ENCODE data around the gene SHISAL2A. TPM values are rescaled to one million over a fixed set of nuclear protein-coding genes. Genes with fewer than 3 reads are reported as not detected.

The SHISAL2A gene
- total and polyA plus RNA-seq, 4 donors, result 0.14 to 0.33 (median 0.22) TPM; not detected in 1

DNA sequence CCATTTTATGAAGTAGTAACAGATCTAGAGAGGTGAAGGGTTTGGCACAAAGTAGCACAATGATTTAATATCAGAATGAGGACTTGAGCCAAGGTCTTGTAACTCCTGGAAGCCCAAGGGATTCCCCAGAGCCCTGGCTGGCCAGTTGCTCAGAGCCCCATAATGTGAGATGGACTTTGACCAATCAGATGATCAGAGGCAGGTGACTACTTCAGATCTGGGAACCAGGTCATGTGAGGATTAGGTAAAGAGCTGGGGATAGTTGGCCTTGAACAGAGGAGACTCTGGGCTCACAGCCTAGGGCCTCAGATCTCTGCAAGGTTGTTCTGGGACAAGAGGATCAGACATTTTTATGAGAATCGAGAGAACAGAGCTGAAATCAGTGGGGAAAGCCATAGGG lies 18.9 kb downstream of the SHISAL2A start (continued):
- TF ChIP-seq FOXA2 (IDR thresholded peaks at IDR 0.05) (peak; percentile 74), JUND (IDR thresholded peaks at IDR 0.05) (peak; percentile 63 to 70), TAF1 (conservative IDR thresholded peaks at IDR 0.05) (no peak), RAD21 (IDR thresholded peaks at IDR 0.05) (peak; percentile 58 to 60)
- TF ChIP-seq, protein P1, sequence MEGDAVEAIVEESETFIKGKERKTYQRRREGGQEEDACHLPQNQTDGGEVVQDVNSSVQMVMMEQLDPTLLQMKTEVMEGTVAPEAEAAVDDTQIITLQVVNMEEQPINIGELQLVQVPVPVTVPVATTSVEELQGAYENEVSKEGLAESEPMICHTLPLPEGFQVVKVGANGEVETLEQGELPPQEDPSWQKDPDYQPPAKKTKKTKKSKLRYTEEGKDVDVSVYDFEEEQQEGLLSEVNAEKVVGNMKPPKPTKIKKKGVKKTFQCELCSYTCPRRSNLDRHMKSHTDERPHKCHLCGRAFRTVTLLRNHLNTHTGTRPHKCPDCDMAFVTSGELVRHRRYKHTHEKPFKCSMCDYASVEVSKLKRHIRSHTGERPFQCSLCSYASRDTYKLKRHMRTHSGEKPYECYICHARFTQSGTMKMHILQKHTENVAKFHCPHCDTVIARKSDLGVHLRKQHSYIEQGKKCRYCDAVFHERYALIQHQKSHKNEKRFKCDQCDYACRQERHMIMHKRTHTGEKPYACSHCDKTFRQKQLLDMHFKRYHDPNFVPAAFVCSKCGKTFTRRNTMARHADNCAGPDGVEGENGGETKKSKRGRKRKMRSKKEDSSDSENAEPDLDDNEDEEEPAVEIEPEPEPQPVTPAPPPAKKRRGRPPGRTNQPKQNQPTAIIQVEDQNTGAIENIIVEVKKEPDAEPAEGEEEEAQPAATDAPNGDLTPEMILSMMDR (IDR thresholded peaks at IDR 0.05; ENCODE audit: low read depth, low read length, missing input control), result no peak
- TF ChIP-seq, protein P2, sequence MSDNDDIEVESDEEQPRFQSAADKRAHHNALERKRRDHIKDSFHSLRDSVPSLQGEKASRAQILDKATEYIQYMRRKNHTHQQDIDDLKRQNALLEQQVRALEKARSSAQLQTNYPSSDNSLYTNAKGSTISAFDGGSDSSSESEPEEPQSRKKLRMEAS (IDR thresholded peaks at IDR 0.05), result peak; percentile 73
- TF ChIP-seq, protein P3, sequence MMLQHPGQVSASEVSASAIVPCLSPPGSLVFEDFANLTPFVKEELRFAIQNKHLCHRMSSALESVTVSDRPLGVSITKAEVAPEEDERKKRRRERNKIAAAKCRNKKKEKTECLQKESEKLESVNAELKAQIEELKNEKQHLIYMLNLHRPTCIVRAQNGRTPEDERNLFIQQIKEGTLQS (IDR thresholded peaks at IDR 0.05), result peak; percentile 40

DNA sequence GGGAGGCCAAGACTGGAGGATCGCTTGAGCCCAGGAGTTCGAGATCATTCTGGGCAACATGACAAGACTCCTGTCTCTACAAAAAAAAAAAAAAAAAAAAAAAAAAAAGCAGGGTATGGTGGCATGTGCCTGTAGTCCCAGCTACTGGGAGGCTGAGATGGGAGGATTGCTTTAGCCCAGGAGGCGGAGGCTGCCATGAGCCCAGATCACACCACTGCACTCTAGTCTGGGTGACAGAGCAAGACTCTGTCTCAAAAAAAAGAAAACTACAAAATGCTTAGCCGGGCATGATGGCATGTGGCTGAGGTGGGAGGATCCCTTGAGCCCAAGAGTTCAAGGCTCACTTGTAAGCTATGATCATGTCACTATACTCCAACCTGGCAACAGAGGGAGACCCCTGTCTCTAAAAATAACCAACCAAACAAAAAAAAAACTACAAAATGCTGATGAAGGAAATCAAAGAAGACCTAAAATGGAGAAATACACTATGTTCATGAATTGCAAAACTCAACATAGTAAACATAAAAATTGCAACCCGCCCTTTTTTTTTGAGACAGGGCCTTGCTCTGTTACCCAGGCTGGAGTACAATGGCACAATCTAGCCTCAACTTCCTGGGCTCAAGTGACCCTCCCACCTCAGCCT lies 20.4 kb downstream of the SHISAL2A start:
- 88% methylated on average over 5 of the region's 5 CpGs for WGBS
- no peaks in the 10 kb centered on the region for H3K27me3 ChIP-seq (ENCODE audit: control insufficient read depth in 4 of 4, insufficient read depth in 4 of 4, low read length in 3 of 4)
- H3K9me3 ChIP-seq (ENCODE audit: control insufficient read depth in 4 of 4, low read length in 3 of 4), result no peaks in the 10 kb centered on the region
- TF ChIP-seq YY1 (IDR thresholded peaks at IDR 0.05) (no peak), NR2F2 (IDR thresholded peaks at IDR 0.05) (no peak)
- no peak overlapping the region for H3K27ac ChIP-seq (ENCODE audit: low read depth in 1 of 2, low read length in 2 of 2)
- peaks cover 0 to 8% (median 2%) of the 10 kb centered on the region in 4 donors for H3K4me1 ChIP-seq (ENCODE audit: control insufficient read depth in 4 of 4, insufficient read depth in 4 of 4, low read length in 3 of 4)
- no peak overlapping the region for H3K4me3 ChIP-seq (ENCODE audit: low read depth in 1 of 3, low read length in 3 of 3)
- no peak overlapping the region for H3K9ac ChIP-seq (ENCODE audit: low read depth in 1 of 2, low read length in 2 of 2)
- no peak for DNase-seq (ENCODE audit: low spot score)
- H3K36me3 ChIP-seq (ENCODE audit: control insufficient read depth in 4 of 4, insufficient read depth in 3 of 4, low read depth in 1 of 4, low read length in 3 of 4), result no peaks in the 10 kb centered on the region

DNA sequence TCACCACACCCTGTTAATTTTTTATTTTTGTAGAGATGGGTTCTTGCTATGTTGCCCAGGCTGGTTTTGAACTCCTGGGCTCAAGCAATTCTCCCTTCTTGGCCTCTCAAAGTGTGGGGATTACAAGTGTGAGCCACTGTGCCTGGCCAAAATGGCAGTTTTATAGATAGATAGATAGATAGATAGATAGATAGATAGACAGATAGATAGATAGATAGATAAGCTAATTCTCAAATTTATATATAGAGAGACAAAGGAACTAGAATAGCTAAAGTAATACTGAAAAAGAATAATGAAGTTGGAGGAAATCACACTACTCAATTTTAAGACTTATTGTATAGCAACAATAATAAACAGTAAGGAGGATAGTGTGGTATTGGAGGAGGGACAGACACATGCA lies 21.1 kb downstream of the SHISAL2A start:
- no peak for DNase-seq (ENCODE audit: low spot score)

DNA sequence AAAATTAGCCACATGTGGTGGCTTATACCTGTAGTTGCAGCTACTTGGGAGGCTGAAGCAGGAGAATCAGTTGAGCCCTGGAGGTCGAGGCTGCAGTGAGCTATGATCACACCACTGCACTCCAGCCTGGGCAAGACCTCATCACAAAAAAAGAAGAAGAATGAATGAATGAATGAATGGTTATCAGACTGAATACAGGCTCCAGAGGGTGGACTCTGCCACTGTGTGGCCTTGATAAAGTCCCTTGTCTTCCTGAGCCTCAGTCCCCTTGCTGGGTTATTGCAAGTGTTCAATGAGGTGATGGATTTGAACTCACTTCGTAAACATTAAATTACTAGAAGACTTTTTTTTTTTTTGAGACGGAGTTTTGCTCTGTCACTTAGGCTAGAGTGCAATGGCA lies 24.7 kb downstream of the SHISAL2A start:
- no peak overlapping the region for H3K4me3 ChIP-seq (ENCODE audit: low read depth in 1 of 3, low read length in 3 of 3)
- peaks cover 0 to 3% (median under 1%) of the 10 kb centered on the region in 4 donors for H3K4me1 ChIP-seq (ENCODE audit: control insufficient read depth in 4 of 4, insufficient read depth in 4 of 4, low read length in 3 of 4)
- no peak overlapping the region for H3K9ac ChIP-seq (ENCODE audit: low read depth in 1 of 2, low read length in 2 of 2)
- WGBS, result 95% methylated on average over 3 of the region's 3 CpGs
- no peaks in the 10 kb centered on the region for H3K27me3 ChIP-seq (ENCODE audit: control insufficient read depth in 4 of 4, insufficient read depth in 4 of 4, low read length in 3 of 4)
- no peak overlapping the region for H3K27ac ChIP-seq (ENCODE audit: low read depth in 1 of 2, low read length in 2 of 2)
- DNase-seq (ENCODE audit: low spot score), result no peak
- H3K36me3 ChIP-seq (ENCODE audit: control insufficient read depth in 4 of 4, insufficient read depth in 3 of 4, low read depth in 1 of 4, low read length in 3 of 4), result no peaks in the 10 kb centered on the region
- H3K9me3 ChIP-seq (ENCODE audit: control insufficient read depth in 4 of 4, low read length in 3 of 4), result no peaks in the 10 kb centered on the region
- TF ChIP-seq, protein P2 (IDR thresholded peaks at IDR 0.05), result no peak
- TF ChIP-seq, protein P4, sequence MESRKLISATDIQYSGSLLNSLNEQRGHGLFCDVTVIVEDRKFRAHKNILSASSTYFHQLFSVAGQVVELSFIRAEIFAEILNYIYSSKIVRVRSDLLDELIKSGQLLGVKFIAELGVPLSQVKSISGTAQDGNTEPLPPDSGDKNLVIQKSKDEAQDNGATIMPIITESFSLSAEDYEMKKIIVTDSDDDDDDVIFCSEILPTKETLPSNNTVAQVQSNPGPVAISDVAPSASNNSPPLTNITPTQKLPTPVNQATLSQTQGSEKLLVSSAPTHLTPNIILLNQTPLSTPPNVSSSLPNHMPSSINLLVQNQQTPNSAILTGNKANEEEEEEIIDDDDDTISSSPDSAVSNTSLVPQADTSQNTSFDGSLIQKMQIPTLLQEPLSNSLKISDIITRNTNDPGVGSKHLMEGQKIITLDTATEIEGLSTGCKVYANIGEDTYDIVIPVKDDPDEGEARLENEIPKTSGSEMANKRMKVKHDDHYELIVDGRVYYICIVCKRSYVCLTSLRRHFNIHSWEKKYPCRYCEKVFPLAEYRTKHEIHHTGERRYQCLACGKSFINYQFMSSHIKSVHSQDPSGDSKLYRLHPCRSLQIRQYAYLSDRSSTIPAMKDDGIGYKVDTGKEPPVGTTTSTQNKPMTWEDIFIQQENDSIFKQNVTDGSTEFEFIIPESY (IDR thresholded peaks at IDR 0.05), result no peak
- TF ChIP-seq NR2F2 (IDR thresholded peaks at IDR 0.05) (no peak), RAD21 (IDR thresholded peaks at IDR 0.05) (no peak), GABPA (IDR thresholded peaks at IDR 0.05 in 1 of 2, conservative IDR thresholded peaks at IDR 0.05 in 1 of 2) (no peak), RXRA (IDR thresholded peaks at IDR 0.05) (no peak), HNF4G (IDR thresholded peaks at IDR 0.05) (no peak), HNF4A (conservative IDR thresholded peaks at IDR 0.05) (no peak), SP1 (IDR thresholded peaks at IDR 0.05) (no peak)
- TF ChIP-seq, protein P5, sequence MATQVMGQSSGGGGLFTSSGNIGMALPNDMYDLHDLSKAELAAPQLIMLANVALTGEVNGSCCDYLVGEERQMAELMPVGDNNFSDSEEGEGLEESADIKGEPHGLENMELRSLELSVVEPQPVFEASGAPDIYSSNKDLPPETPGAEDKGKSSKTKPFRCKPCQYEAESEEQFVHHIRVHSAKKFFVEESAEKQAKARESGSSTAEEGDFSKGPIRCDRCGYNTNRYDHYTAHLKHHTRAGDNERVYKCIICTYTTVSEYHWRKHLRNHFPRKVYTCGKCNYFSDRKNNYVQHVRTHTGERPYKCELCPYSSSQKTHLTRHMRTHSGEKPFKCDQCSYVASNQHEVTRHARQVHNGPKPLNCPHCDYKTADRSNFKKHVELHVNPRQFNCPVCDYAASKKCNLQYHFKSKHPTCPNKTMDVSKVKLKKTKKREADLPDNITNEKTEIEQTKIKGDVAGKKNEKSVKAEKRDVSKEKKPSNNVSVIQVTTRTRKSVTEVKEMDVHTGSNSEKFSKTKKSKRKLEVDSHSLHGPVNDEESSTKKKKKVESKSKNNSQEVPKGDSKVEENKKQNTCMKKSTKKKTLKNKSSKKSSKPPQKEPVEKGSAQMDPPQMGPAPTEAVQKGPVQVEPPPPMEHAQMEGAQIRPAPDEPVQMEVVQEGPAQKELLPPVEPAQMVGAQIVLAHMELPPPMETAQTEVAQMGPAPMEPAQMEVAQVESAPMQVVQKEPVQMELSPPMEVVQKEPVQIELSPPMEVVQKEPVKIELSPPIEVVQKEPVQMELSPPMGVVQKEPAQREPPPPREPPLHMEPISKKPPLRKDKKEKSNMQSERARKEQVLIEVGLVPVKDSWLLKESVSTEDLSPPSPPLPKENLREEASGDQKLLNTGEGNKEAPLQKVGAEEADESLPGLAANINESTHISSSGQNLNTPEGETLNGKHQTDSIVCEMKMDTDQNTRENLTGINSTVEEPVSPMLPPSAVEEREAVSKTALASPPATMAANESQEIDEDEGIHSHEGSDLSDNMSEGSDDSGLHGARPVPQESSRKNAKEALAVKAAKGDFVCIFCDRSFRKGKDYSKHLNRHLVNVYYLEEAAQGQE (IDR thresholded peaks at IDR 0.05), result no peak

More for the DNA sequence above, 21.1 kb downstream of the SHISAL2A start:
- no peaks in the 10 kb centered on the region for H3K36me3 ChIP-seq (ENCODE audit: control insufficient read depth in 4 of 4, insufficient read depth in 3 of 4, low read depth in 1 of 4, low read length in 3 of 4)
- H3K9me3 ChIP-seq (ENCODE audit: control insufficient read depth in 4 of 4, low read length in 3 of 4), result no peaks in the 10 kb centered on the region
- peaks cover 0 to 8% (median 2%) of the 10 kb centered on the region in 4 donors for H3K4me1 ChIP-seq (ENCODE audit: control insufficient read depth in 4 of 4, insufficient read depth in 4 of 4, low read length in 3 of 4)
- TF ChIP-seq YY1 (IDR thresholded peaks at IDR 0.05), result no peak
- no peak for TF ChIP-seq HNF4A (conservative IDR thresholded peaks at IDR 0.05)
- TF ChIP-seq GABPA (IDR thresholded peaks at IDR 0.05 in 1 of 2, conservative IDR thresholded peaks at IDR 0.05 in 1 of 2), result no peak
- H3K9ac ChIP-seq (ENCODE audit: low read depth in 1 of 2, low read length in 2 of 2), result no peak overlapping the region
- no peaks in the 10 kb centered on the region for H3K27me3 ChIP-seq (ENCODE audit: control insufficient read depth in 4 of 4, insufficient read depth in 4 of 4, low read length in 3 of 4)
- no peak overlapping the region for H3K27ac ChIP-seq (ENCODE audit: low read depth in 1 of 2, low read length in 2 of 2)
- no peak overlapping the region for H3K4me3 ChIP-seq (ENCODE audit: low read depth in 1 of 3, low read length in 3 of 3)

All from liver (tissue), 9 donors.